ENCODE data around the gene AUTS2.

DNA sequence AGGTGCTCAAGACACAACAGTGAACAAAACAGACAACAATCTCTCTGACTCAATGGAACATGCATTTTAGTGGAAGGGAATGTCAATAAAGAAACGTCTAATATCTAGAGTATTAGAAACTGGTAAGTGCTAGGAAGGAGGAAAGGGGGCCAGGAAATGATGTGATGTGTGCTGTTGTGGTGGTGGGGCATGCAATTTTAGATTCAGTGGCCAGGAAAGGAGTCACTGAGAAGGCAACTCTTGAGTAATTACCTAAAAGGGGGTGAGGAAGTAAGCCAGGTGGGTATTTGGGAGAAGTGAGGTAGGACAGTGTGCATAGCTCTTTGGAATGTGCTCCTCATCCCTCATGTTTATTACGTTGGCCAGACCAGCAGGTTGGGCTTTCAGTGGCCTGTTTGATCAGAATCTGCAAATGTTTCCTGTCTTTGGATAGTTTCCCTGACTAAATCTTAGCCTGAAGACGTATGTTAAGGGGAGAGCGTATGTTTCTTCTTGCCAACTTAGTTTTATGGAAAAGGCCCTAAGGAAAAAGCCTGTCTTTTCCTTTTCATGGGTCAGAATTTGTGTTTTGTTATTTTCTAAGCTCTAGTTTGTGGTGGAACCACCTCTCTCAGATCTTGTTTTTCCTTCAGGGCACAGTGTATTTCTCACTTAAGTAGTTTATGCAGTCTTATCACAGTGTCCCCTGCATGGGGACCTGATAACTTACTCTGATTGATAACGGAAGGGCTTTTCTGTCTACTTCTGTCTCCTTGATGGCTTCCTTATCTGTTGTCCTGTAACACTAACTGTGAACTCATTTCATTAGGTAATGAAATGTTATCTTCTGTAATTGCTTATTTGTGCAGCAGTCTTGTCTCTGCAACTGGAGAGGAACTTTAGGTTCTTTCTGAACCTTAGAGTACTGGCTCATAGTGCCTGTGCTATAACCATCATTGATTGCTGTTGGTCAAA, 203.7 kb downstream of the AUTS2 start:
- no peak for TF ChIP-seq SIN3A (IDR thresholded peaks at IDR 0.05; ENCODE audit: borderline replicate concordance, insufficient read depth, low read depth, low read length)
- TF ChIP-seq, protein P1, sequence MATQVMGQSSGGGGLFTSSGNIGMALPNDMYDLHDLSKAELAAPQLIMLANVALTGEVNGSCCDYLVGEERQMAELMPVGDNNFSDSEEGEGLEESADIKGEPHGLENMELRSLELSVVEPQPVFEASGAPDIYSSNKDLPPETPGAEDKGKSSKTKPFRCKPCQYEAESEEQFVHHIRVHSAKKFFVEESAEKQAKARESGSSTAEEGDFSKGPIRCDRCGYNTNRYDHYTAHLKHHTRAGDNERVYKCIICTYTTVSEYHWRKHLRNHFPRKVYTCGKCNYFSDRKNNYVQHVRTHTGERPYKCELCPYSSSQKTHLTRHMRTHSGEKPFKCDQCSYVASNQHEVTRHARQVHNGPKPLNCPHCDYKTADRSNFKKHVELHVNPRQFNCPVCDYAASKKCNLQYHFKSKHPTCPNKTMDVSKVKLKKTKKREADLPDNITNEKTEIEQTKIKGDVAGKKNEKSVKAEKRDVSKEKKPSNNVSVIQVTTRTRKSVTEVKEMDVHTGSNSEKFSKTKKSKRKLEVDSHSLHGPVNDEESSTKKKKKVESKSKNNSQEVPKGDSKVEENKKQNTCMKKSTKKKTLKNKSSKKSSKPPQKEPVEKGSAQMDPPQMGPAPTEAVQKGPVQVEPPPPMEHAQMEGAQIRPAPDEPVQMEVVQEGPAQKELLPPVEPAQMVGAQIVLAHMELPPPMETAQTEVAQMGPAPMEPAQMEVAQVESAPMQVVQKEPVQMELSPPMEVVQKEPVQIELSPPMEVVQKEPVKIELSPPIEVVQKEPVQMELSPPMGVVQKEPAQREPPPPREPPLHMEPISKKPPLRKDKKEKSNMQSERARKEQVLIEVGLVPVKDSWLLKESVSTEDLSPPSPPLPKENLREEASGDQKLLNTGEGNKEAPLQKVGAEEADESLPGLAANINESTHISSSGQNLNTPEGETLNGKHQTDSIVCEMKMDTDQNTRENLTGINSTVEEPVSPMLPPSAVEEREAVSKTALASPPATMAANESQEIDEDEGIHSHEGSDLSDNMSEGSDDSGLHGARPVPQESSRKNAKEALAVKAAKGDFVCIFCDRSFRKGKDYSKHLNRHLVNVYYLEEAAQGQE (IDR thresholded peaks at IDR 0.05; ENCODE audit: insufficient read depth in 1 of 2, low read depth in 2 of 2, low read length in 1 of 2), result no peak
- TF ChIP-seq, protein P2, sequence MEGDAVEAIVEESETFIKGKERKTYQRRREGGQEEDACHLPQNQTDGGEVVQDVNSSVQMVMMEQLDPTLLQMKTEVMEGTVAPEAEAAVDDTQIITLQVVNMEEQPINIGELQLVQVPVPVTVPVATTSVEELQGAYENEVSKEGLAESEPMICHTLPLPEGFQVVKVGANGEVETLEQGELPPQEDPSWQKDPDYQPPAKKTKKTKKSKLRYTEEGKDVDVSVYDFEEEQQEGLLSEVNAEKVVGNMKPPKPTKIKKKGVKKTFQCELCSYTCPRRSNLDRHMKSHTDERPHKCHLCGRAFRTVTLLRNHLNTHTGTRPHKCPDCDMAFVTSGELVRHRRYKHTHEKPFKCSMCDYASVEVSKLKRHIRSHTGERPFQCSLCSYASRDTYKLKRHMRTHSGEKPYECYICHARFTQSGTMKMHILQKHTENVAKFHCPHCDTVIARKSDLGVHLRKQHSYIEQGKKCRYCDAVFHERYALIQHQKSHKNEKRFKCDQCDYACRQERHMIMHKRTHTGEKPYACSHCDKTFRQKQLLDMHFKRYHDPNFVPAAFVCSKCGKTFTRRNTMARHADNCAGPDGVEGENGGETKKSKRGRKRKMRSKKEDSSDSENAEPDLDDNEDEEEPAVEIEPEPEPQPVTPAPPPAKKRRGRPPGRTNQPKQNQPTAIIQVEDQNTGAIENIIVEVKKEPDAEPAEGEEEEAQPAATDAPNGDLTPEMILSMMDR (IDR thresholded peaks at IDR 0.05), result no peak
- no peak for TF ChIP-seq POLR2AphosphoS5 (IDR thresholded peaks at IDR 0.05; ENCODE audit: low read depth, low read length)

Data from Panc1 (cell line).